A673 (cell line): Measurements from ENCODE around the gene PRTN3. TPM values are rescaled to one million over a fixed set of nuclear protein-coding genes. Genes with fewer than 3 reads are reported as not detected.

Experiments used
- BruUV-seq: library from RNA; stranded (reverse); fragments of 400-500 nt; replicated peaks from 2 replicates; lab custom pipeline; 2021; lab: Mats Ljungman, UMichigan
- CTCF ChIA-PET: fragments of 300-600 bp; sonication (Branson Sonifier 250); formaldehyde crosslinking; loops from one replicate; lab custom pipeline; 2022; ENCODE audit warnings: antibody characterized with exemption; lab: Charles Lee
- POLR2A ChIA-PET: fragments of 300-600 bp; sonication (Branson Sonifier 250); formaldehyde crosslinking; loops from one replicate; lab custom pipeline; 2022; ENCODE audit warnings: antibody characterized with exemption; ENCODE audit not compliant: low non-redundant PET; lab: Charles Lee
- DNase-seq: peaks from one replicate; pipeline ENCODE4 v3.0.0-alpha.2; 2015; ENCODE audit warnings: low spot score
- H3K27ac ChIP-seq: fragments of 200-600 bp; sonication (generic); 2 replicates; pipeline ENCODE4 v1.5.1; 2016; ENCODE audit warnings: mixed run types, low read depth, mild to moderate bottlenecking, mixed read lengths, antibody characterized with exemption, low read length; ENCODE audit not compliant: poor library complexity, severe bottlenecking
- H3K27me3 ChIP-seq: fragments of 200-600 bp; sonication (generic); replicated peaks from 2 replicates; pipeline ENCODE4 v1.6.1; 2017; ENCODE audit warnings: mixed run types, low read depth, mild to moderate bottlenecking, mixed read lengths, antibody characterized with exemption, low read length; ENCODE audit not compliant: insufficient read depth, poor library complexity
- H3K36me3 ChIP-seq: fragments of 200-600 bp; sonication (generic); 2 replicates; pipeline ENCODE4 v1.6.1; 2016; ENCODE audit warnings: mixed run types, mild to moderate bottlenecking, mixed read lengths, antibody characterized with exemption, low read length; ENCODE audit not compliant: insufficient read depth, poor library complexity, severe bottlenecking
- H3K4me1 ChIP-seq: fragments of 200-600 bp; sonication (generic); 2 replicates; pipeline ENCODE4 v1.6.1; 2017; ENCODE audit warnings: mixed run types, mild to moderate bottlenecking, mixed read lengths, antibody characterized with exemption, low read length; ENCODE audit not compliant: insufficient read depth, poor library complexity, severe bottlenecking
- H3K4me3 ChIP-seq: fragments of 200-600 bp; sonication (generic); 2 replicates; pipeline ENCODE4 v1.5.1; 2016; ENCODE audit warnings: low read depth, mixed run types, mild to moderate bottlenecking, mixed read lengths, low read length; ENCODE audit not compliant: poor library complexity, severe bottlenecking
- H3K9me3 ChIP-seq: fragments of 200-600 bp; sonication (generic); 2 replicates; pipeline ENCODE4 v1.6.1; 2016; ENCODE audit warnings: mixed run types, low read depth, mild to moderate bottlenecking, mixed read lengths, antibody characterized with exemption, low read length; ENCODE audit not compliant: poor library complexity, severe bottlenecking
- CTCF ChIP-seq: fragments of 300-800, 200-600 bp; sonication (generic); conservative IDR thresholded peaks from 2 replicates; pipeline ENCODE4 v1.5.1; 2017; ENCODE audit warnings: low read depth, mild to moderate bottlenecking, antibody characterized with exemption, low read length, moderate library complexity, mixed read lengths
- EZH2 ChIP-seq: fragments of 200-600 bp; sonication (generic); IDR thresholded peaks from 2 replicates; pipeline ENCODE4 v1.6.1; 2017; ENCODE audit warnings: borderline replicate concordance, low read depth, mild to moderate bottlenecking, mixed read lengths, antibody characterized with exemption, low read length; ENCODE audit not compliant: poor library complexity, severe bottlenecking
- intact Hi-C: fragments of 100-400 bp; cut with micrococcal nuclease; formaldehyde crosslinking; loops from one replicate; pipeline ENCODE4 v1.10.0; 2022; ENCODE audit not compliant: unreplicated experiment
- total RNA-seq: library from RNA; stranded (reverse); gene quantifications from 2 replicates; pipeline ENCODE4 v1.2.3, GENCODE V29; 2021

PRTN3 gene
- total RNA-seq, 1 experiment from 2014 or later = not detected

GRCh38 chr19:887072-887471, 46.3 kb downstream of the PRTN3 start:
- H3K27ac ChIP-seq = no peak overlapping the region
- no peak overlapping the region for H3K4me3 ChIP-seq
- POLR2A ChIA-PET = no interaction called here
- no peaks in the 10 kb centered on the region for H3K27me3 ChIP-seq
- BruUV-seq = no TSS peak
- H3K36me3 ChIP-seq = peaks cover 41% of the 10 kb centered on the region
- CTCF ChIA-PET = no interaction called here
- TF ChIP-seq EZH2 = no peak
- TF ChIP-seq CTCF = no peak
- DNase-seq = no peak
- H3K9me3 ChIP-seq = no peaks in the 10 kb centered on the region
- intact Hi-C loops = no loop called here
- H3K4me1 ChIP-seq = no peaks in the 10 kb centered on the region

- DNase-seq = no peak
- Histone ChIP-seq H3K4me1 (no peaks in the 10 kb centered on the region), H3K36me3 (peaks cover 37% of the 10 kb centered on the region), H3K27ac (no peak overlapping the region), H3K9me3 (no peaks in the 10 kb centered on the region), H3K4me3 (no peak overlapping the region), H3K27me3 (no peaks in the 10 kb centered on the region)
- intact Hi-C loops = no loop called here
- POLR2A ChIA-PET = no interaction called here
- no TSS peak for BruUV-seq
- no peak for TF ChIP-seq CTCF
- no peak for TF ChIP-seq EZH2
- CTCF ChIA-PET = no interaction called here
Observed at GRCh38 chr19:887599-887998, 46.8 kb downstream of the PRTN3 start.

- TF ChIP-seq EZH2 (no peak), CTCF (no peak)
- CTCF ChIA-PET = no interaction called here
- Histone ChIP-seq H3K4me1 (no peaks in the 10 kb centered on the region), H3K27ac (no peak overlapping the region), H3K4me3 (no peak overlapping the region), H3K27me3 (no peaks in the 10 kb centered on the region), H3K36me3 (peaks cover 35% of the 10 kb centered on the region), H3K9me3 (no peaks in the 10 kb centered on the region)
- intact Hi-C loops = no loop called here
- no peak for DNase-seq
- TSS peak; percentile 38 for BruUV-seq
- POLR2A ChIA-PET = no interaction called here
Observed at GRCh38 chr19:888581-889385, 48.0 kb downstream of the PRTN3 start.
